ENCODE measurements around the gene VENTX.

The VENTX gene

GRCh38 chr10:133271521-133272300 lies 34.1 kb downstream of the VENTX start:
- H3K27ac ChIP-seq, result no peak overlapping the region
- no peak for TF ChIP-seq ZFX (IDR thresholded peaks at IDR 0.05)
- no peak for TF ChIP-seq CTCF (conservative IDR thresholded peaks at IDR 0.05)

GRCh38 chr10:133272301-133272963 lies 34.8 kb downstream of the VENTX start:
- H3K27ac ChIP-seq, result no peak overlapping the region
- TF ChIP-seq CTCF (conservative IDR thresholded peaks at IDR 0.05), result no peak
- no peak for TF ChIP-seq ZFX (IDR thresholded peaks at IDR 0.05)

- H3K27ac ChIP-seq, result no peak overlapping the region
- TF ChIP-seq ZFX (IDR thresholded peaks at IDR 0.05) (no peak), CTCF (conservative IDR thresholded peaks at IDR 0.05) (no peak)
Measured at GRCh38 chr10:133272964-133273420, 35.3 kb downstream of the VENTX start.

- no peak overlapping the region for H3K27ac ChIP-seq
- TF ChIP-seq ZFX (IDR thresholded peaks at IDR 0.05) (no peak), CTCF (conservative IDR thresholded peaks at IDR 0.05) (no peak)
Measured at GRCh38 chr10:133273534-133274143, 36.0 kb downstream of the VENTX start.

GRCh38 chr10:133274751-133275683 lies 37.4 kb downstream of the VENTX start:
- H3K27ac ChIP-seq, result no peak overlapping the region
- TF ChIP-seq ZFX (IDR thresholded peaks at IDR 0.05) (no peak), CTCF (conservative IDR thresholded peaks at IDR 0.05) (no peak)

GRCh38 chr10:133275684-133276092 lies 38.0 kb downstream of the VENTX start:
- H3K27ac ChIP-seq, result no peak overlapping the region
- TF ChIP-seq CTCF (conservative IDR thresholded peaks at IDR 0.05) (no peak), ZFX (IDR thresholded peaks at IDR 0.05) (no peak)

Data from C4-2B (cell line).